Stomach smooth muscle (tissue), 2 donors: ENCODE data around the gene CFAP410.
A peak's percentile ranks its signal among the peaks of the same experiment; 100 is the strongest.

ENCODE experiments used
- H3K27ac ChIP-seq: one replicate; pipeline ENCODE4 v1.7.0; 2013; ENCODE audit warnings: mild to moderate bottlenecking, low read length, inconsistent platforms
- H3K27me3 ChIP-seq, 2 donors: one replicate each; pipeline ENCODE4 v1.7.0; 2013; ENCODE audit warnings: low read length in 2 of 2; ENCODE audit not compliant: insufficient read depth in 2 of 2, control insufficient read depth in 1 of 2
- H3K36me3 ChIP-seq, 2 donors: one replicate each; pipeline ENCODE4 v1.7.0; 2013; ENCODE audit warnings: low read length in 2 of 2; ENCODE audit not compliant: control insufficient read depth in 2 of 2, insufficient read depth in 2 of 2
- H3K4me1 ChIP-seq: one replicate; pipeline ENCODE4 v1.7.0; 2013; ENCODE audit warnings: low read length; ENCODE audit not compliant: control insufficient read depth, insufficient read depth
- H3K4me3 ChIP-seq, 2 donors: one replicate each; pipeline ENCODE4 v1.7.0; 2013; ENCODE audit warnings: low read length in 2 of 2
- H3K9ac ChIP-seq, 2 donors: one replicate each; pipeline ENCODE4 v1.7.0; 2013; ENCODE audit warnings: low read length in 2 of 2, mild to moderate bottlenecking in 1 of 2
- H3K9me3 ChIP-seq, 2 donors: one replicate each; pipeline ENCODE4 v1.7.0; 2013; ENCODE audit warnings: low read length in 2 of 2; ENCODE audit not compliant: control insufficient read depth in 2 of 2
- donor health status: healthy.
- donor health status: Pancreatic carcinoma.

Gene CFAP410

GRCh38 chr21:44338971-44339910 lies at the start of gene CFAP410:
Gene CFAP410 (minus strand): TSS chr21:44339390. CDS start chr21:44339194, 196 bp downstream.
- H3K4me3 ChIP-seq = peak within 1 kb of the TSS; percentile 88 to 97
- H3K9ac ChIP-seq = peak within 1 kb of the TSS; percentile 93 to 98
- peak within 1 kb of the TSS; percentile 98 for H3K27ac ChIP-seq

GRCh38 chr21:44384968-44385367 lies 45.8 kb upstream of the CFAP410 start:
- no peaks in the 10 kb centered on the region for H3K36me3 ChIP-seq
- no peak overlapping the region for H3K4me3 ChIP-seq
- no peak overlapping the region for H3K27ac ChIP-seq
- H3K27me3 ChIP-seq = peaks cover under 1 to 7% of the 10 kb centered on the region in 2 donors
- H3K4me1 ChIP-seq = no peaks in the 10 kb centered on the region
- no peak overlapping the region for H3K9ac ChIP-seq
- peaks cover 5 to 14% of the 10 kb centered on the region in 2 donors for H3K9me3 ChIP-seq

More at GRCh38 chr21:44338971-44339910, at the start of gene CFAP410:
- Histone ChIP-seq H3K9me3 (no peaks in the 10 kb centered on the region), H3K27me3 (no peaks in the 10 kb centered on the region), H3K36me3 (peaks cover 5% of the 10 kb centered on the region in 2 donors), H3K4me1 (peaks cover 19% of the 10 kb centered on the region)

DNA sequence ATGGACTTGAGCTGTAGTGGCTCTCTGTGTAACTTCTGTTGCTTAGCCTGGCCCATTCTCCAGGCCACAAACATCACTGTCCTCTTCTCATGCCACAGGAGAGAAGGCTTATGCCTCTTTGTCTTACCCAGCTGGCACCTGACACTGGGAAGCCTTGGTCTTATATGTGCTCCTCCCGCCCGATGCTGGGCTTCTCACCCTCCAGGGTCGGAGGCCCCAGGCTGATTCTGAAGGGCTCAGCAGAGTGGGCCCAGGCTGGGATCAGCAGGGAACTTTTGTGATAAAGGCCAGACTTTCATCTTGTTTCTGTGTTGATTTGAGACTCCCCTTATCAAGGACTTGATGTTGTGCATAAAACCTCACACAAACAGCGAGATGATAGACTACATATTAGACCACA lies 44.0 kb upstream of the CFAP410 start:
- H3K9me3 ChIP-seq = peaks cover 5 to 14% of the 10 kb centered on the region in 2 donors

DNA sequence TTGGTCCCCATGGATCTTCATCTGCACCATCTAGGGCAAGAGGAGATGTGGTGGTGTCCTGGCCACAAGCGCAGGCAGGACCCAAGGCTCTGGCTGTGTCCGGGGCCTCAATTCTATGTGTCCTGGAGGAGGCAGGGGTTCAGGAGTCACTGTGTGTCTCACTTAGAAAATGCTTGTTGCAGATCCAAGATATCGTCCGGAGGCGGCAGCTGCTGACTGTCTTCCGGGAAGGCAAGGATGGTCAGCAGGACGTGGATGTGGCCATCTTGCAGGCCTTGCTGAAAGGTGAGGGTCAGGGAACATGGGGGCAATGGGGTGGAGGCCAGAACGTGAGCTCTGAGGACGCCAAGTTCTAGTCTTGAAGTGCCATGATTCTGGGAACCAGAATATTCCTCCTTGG lies 43.3 kb upstream of the CFAP410 start:
- Histone ChIP-seq H3K9ac (no peak overlapping the region), H3K4me3 (no peak overlapping the region), H3K4me1 (no peaks in the 10 kb centered on the region), H3K36me3 (no peaks in the 10 kb centered on the region), H3K27ac (no peak overlapping the region), H3K9me3 (peaks cover 5 to 14% of the 10 kb centered on the region in 2 donors), H3K27me3 (peaks cover 6 to 16% of the 10 kb centered on the region in 2 donors)

More for the DNA sequence above, 44.0 kb upstream of the CFAP410 start:
- Histone ChIP-seq H3K27me3 (peaks cover 6 to 12% of the 10 kb centered on the region in 2 donors), H3K36me3 (no peaks in the 10 kb centered on the region), H3K27ac (no peak overlapping the region), H3K4me1 (no peaks in the 10 kb centered on the region), H3K4me3 (no peak overlapping the region), H3K9ac (no peak overlapping the region)

DNA sequence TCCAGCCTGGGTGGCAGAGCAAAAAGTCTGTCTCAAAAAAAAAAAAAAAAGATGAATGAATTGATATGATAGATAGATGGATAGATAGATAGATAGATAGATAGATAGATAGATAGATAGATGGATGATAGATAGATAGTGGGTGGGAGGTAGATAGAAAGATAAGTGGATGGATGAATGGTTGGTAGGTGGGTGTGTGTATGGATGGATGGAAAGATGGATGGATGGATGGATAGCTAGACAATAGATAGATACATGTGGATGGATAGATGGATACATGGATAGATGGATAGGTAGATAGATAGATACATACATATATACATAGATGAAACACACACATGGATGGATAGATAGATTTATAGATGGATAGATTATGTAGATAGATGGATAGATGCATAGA lies 42.7 kb upstream of the CFAP410 start:
- H3K9me3 ChIP-seq = peaks cover 5 to 14% of the 10 kb centered on the region in 2 donors
- no peak overlapping the region for H3K4me3 ChIP-seq
- H3K4me1 ChIP-seq = no peaks in the 10 kb centered on the region
- H3K9ac ChIP-seq = no peak overlapping the region
- H3K27ac ChIP-seq = no peak overlapping the region
- peaks cover 6 to 20% of the 10 kb centered on the region in 2 donors for H3K27me3 ChIP-seq
- H3K36me3 ChIP-seq = no peaks in the 10 kb centered on the region

DNA sequence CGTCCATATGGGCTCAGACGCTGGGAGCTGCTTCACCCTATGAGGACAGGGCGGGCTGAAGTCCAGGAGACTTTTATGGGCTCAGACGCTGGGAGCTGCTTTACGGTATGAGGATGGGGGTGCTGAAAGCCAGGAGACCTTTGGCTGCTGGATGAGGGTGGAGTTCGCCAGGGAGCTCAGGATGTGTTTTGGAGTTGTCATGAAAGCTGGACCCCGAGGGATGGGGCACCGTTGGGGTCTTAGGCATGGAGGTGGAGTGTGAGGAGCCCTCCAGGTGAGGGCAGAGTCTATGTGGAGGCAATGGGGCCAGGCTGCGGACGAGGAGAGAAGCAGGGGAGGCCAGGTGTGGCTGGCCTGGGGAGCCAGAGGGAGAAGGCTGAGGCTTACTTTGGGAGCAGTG lies 41.7 kb upstream of the CFAP410 start:
- H3K27ac ChIP-seq = no peak overlapping the region
- no peak overlapping the region for H3K9ac ChIP-seq
- no peaks in the 10 kb centered on the region for H3K36me3 ChIP-seq

GRCh38 chr21:44379991-44380865 lies 41.0 kb upstream of the CFAP410 start:
- no peaks in the 10 kb centered on the region for H3K4me1 ChIP-seq
- no peaks in the 10 kb centered on the region for H3K36me3 ChIP-seq
- no peak overlapping the region for H3K27ac ChIP-seq
- peaks cover 11 to 30% of the 10 kb centered on the region in 2 donors for H3K27me3 ChIP-seq
- peaks cover 5 to 7% of the 10 kb centered on the region in 2 donors for H3K9me3 ChIP-seq
- no peak overlapping the region for H3K4me3 ChIP-seq
- H3K9ac ChIP-seq = no peak overlapping the region

More for the DNA sequence above, 41.7 kb upstream of the CFAP410 start:
- Histone ChIP-seq H3K9me3 (peaks cover 5 to 12% of the 10 kb centered on the region in 2 donors), H3K4me3 (no peak overlapping the region), H3K27me3 (peaks cover 8 to 29% of the 10 kb centered on the region in 2 donors), H3K4me1 (no peaks in the 10 kb centered on the region)

GRCh38 chr21:44379515-44379848 lies 40.3 kb upstream of the CFAP410 start:
- no peak overlapping the region for H3K4me3 ChIP-seq
- peaks cover 4 to 9% of the 10 kb centered on the region in 2 donors for H3K9me3 ChIP-seq
- no peaks in the 10 kb centered on the region for H3K4me1 ChIP-seq
- H3K9ac ChIP-seq = no peak overlapping the region
- H3K36me3 ChIP-seq = no peaks in the 10 kb centered on the region
- peaks cover 11 to 30% of the 10 kb centered on the region in 2 donors for H3K27me3 ChIP-seq
- no peak overlapping the region for H3K27ac ChIP-seq

GRCh38 chr21:44378646-44379514 lies 39.7 kb upstream of the CFAP410 start:
- H3K4me3 ChIP-seq = no peak overlapping the region
- H3K36me3 ChIP-seq = no peaks in the 10 kb centered on the region
- no peaks in the 10 kb centered on the region for H3K4me1 ChIP-seq
- H3K27ac ChIP-seq = no peak overlapping the region
- H3K9me3 ChIP-seq = peaks cover 0 to 7% of the 10 kb centered on the region in 2 donors
- H3K9ac ChIP-seq = no peak overlapping the region
- H3K27me3 ChIP-seq = peaks cover 11 to 30% of the 10 kb centered on the region in 2 donors
